Activated CD4-positive, alpha-beta T cell treated with anti-CD3 and anti-CD28 coated beads, Interleukin-2, Interleukin-4, amounts not matched to agents 100 ng/mL and 50 ng/mL, durations not matched to agents 16 hours and 8 hours (primary cell): ENCODE measurements around the gene MYL3.
"Not testable (repeated sequence)": the region's sequence is repeated elsewhere in the genome, so short reads cannot be mapped to it uniquely, and the experiment has no call there.

ENCODE experiments used
- DNase-seq: peaks from one replicate; pipeline ENCODE4 v3.0.0-alpha.2; 2020; ENCODE audit warnings: low spot score

MYL3 gene

DNA sequence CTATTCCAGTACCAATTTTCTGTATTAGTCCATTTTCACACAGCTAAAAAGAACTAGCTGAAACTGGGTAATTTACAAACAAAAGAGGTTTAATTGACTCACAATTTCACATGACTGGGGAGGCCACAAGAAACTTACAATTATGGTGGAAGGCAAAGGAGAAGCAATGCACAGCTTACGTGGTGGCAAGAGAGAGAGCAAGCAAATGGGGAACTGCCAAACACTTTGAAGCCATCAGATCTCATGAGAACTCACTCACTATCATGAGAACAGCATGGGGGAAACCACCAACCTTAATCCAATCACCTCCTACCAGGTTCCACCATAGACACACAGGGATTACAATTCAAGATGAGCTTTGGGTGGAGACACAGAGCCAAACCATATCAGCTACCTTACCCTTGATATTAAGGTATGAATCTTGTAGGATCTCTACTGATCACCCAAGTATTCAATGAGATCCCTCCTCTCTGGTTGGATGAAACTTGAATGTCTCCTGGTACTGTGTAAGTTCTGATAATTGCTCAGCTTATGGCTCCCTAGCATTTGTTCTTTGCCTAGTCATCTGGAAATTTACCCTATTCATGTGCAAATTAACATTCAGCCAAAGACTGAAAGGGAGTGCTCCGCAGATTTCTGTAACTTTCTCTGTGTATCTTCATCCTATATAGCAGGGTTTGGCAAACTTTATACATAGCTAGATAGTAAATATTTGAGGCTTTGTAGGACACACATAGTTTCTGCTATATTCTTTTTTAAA lies 38.9 kb downstream of the MYL3 start:
- no peak for DNase-seq

DNA sequence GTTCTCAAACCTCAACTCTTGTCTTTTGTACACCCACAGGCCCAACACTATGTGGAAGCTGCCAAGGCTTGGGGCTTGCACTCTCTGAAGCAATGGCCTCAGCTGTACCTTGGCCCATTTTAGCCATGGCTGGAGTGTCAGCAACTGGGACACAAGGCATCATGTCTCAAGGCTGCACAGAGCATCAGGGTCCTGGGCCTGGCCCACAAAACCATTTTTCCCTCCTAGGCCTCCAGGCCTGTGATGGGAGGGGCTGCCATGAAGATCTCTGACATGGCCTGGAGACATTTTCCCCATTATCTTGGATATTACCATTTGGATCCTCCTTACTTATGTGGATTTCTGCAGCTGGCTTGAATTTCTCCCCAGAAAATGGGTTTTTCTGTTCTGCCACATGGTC lies 39.9 kb downstream of the MYL3 start:
- DNase-seq: not testable (repeated sequence)

DNA sequence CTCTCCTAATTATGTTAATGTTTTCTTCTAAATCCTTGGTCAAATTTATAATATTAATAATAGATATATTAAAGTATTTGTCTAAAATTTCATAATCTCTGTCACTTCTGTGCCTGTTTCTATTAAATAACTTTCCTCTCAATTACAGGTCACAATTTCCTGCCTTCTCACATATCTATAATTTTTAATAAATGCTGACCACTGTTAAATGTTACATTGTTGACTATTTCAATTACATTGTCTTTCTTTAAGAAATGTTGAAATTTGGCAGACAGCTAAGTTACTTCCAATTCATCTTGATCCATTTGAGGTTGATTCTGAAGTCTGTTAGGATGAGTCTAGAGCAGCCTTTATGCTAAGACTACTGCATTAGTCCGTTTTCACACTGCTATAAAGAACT lies 41.7 kb downstream of the MYL3 start:
- no peak for DNase-seq

DNA sequence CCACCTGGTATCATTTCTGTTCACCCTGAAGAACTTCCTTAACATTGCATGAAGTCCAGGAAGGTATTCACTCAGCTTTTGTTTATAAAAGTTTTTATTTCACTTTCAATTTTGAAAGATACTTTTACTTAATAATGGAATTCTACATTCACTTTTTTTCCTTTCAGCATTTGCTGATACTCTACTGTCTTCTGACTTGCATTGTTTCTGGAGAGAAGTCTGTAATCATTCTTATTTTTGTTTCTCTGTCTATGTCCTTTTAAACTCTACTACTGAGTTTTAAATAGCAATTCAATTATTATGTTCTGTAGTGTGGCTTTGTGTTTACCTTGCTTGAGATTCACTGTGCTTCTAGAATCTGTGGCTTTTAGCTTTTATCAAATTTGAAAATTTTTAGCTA lies 42.4 kb downstream of the MYL3 start:
- no peak for DNase-seq

DNA sequence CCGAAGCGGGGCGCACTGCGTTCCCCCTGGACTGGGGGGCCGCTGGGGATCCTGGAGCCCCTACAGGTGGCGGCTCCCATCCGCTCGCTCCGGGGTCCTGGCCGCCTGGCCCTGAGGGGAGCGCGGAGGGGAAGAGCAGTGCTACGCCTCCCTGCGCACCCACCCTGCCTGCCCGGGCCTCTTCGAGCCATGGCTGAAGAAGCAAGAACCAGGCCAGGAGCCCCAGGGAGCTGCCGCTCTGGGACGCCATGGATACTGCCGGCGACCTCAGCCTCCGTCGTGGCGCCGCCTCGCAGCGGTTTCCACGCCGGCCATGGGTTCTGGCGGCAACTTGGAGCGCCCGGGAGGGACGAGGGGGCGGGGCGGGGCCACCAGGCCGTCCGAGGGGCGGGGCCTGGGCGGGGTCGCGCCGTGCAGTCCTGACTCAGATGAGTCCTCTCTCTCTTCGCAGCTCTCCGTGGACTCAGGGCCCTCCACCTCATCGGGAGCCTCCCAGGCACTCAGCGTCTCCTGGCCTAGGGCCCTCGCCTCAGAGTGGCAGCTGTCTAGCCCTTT lies 50.9 kb downstream of the MYL3 start:
- peak; percentile 53 for DNase-seq

DNA sequence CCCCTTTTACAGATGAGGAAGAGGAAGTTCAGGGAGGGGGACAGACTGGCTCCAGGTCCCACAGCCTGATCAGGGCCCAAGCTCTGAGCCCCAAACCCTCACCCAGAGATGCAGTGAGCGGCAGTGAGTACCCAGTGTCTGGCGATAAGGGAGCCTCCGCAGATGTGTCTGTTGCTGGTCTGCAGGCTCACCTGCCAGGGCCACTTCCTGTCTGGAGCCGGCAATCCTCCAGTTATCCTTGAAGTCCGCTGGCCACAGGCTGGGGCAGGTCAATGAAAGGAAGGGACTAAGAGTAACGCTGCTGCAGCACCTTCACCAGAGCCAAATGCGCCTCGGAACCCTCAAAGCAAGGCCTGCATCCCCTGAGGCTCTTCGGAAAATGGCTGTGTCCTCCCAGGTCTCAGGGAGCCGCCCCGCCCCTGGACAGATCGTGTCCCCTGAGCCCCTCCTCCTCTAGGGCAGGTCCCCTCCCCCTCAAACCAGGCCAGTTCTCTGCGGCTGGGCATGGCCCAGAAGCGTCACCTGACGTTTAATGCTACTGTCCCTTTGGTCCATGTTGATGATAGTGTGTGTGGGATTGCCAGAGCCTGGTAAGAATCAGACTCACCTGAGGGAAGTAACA lies 51.5 kb downstream of the MYL3 start:
- DNase-seq: no peak

DNA sequence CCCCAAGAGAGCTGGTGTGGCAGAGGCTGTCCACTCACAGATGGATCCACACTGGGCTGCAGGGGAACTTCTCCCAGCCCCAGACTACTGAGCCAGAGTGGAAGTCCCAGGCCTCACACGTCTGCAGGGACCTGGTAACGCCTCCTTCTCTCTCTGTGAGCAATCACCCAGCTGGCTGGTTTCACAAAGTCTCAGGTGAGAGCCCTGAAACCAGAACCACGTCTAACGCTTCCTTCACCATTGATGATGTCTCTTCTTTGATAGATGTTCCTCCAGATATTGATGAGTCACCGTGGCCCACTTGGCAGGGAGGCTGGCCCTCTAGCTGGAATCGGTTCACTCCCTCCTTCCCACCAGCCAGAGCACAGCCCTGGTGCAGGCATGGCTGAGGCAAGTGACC lies 54.5 kb downstream of the MYL3 start:
- DNase-seq: not testable (repeated sequence)
